GM19043 (cell line): ENCODE measurements around the gene FSTL4.

Experiments used
- ATAC-seq: cut with Tn5 transposase; IDR thresholded peaks from one replicate; pipeline ENCODE4 v1.9.1; 2021; ENCODE audit warnings: low read depth; ENCODE audit not compliant: unreplicated experiment

Gene FSTL4

GRCh38 chr5:133309984-133310621 is 302.2 kb downstream of the FSTL4 start:
- no peak for ATAC-seq

GRCh38 chr5:133309166-133309795 is 303.1 kb downstream of the FSTL4 start:
- ATAC-seq, result no peak

- ATAC-seq, result no peak
Measured at GRCh38 chr5:133307275-133307674, 305.1 kb downstream of the FSTL4 start.

GRCh38 chr5:133304707-133305216 is 307.6 kb downstream of the FSTL4 start:
- ATAC-seq, result no peak

GRCh38 chr5:133304178-133304577 is 308.2 kb downstream of the FSTL4 start:
- ATAC-seq, result no peak

- no peak for ATAC-seq
Measured at GRCh38 chr5:133303298-133303697, 309.0 kb downstream of the FSTL4 start.

GRCh38 chr5:133299728-133300127 is 312.6 kb downstream of the FSTL4 start:
- ATAC-seq, result no peak

GRCh38 chr5:133299021-133299420 is 313.3 kb downstream of the FSTL4 start:
- ATAC-seq, result no peak

- ATAC-seq, result no peak
Measured at GRCh38 chr5:133298447-133298846, 313.9 kb downstream of the FSTL4 start.

- no peak for ATAC-seq
Measured at GRCh38 chr5:133297293-133297692, 315.0 kb downstream of the FSTL4 start.

GRCh38 chr5:133296624-133297023 is 315.7 kb downstream of the FSTL4 start:
- no peak for ATAC-seq

GRCh38 chr5:133295520-133295919 is 316.8 kb downstream of the FSTL4 start:
- ATAC-seq, result no peak

GRCh38 chr5:133294380-133294779 is 318.0 kb downstream of the FSTL4 start:
- no peak for ATAC-seq

GRCh38 chr5:133293960-133294359 is 318.4 kb downstream of the FSTL4 start:
- ATAC-seq, result no peak

- no peak for ATAC-seq
Measured at GRCh38 chr5:133292300-133292699, 320.0 kb downstream of the FSTL4 start.

GRCh38 chr5:133291524-133291923 is 320.8 kb downstream of the FSTL4 start:
- ATAC-seq, result no peak

GRCh38 chr5:133290669-133291240 is 321.6 kb downstream of the FSTL4 start:
- ATAC-seq, result no peak

- no peak for ATAC-seq
Measured at GRCh38 chr5:133289686-133290367, 322.5 kb downstream of the FSTL4 start.

- ATAC-seq, result no peak
Measured at GRCh38 chr5:133287500-133287899, 324.8 kb downstream of the FSTL4 start.

GRCh38 chr5:133286483-133286882 is 325.9 kb downstream of the FSTL4 start:
- no peak for ATAC-seq

- no peak for ATAC-seq
Measured at GRCh38 chr5:133285583-133286021, 326.7 kb downstream of the FSTL4 start.
